HG03439 (cell line): ENCODE measurements around the gene FABP2.
"Not testable (repeated sequence)": the region's sequence is repeated elsewhere in the genome, so short reads cannot be mapped to it uniquely, and the experiment has no call there.

Source experiments
- ATAC-seq: cut with Tn5 transposase; IDR thresholded peaks from one replicate; pipeline ENCODE4 v1.9.1; 2021; ENCODE audit warnings: mild to moderate bottlenecking, moderate library complexity; ENCODE audit not compliant: unreplicated experiment

Gene FABP2

DNA sequence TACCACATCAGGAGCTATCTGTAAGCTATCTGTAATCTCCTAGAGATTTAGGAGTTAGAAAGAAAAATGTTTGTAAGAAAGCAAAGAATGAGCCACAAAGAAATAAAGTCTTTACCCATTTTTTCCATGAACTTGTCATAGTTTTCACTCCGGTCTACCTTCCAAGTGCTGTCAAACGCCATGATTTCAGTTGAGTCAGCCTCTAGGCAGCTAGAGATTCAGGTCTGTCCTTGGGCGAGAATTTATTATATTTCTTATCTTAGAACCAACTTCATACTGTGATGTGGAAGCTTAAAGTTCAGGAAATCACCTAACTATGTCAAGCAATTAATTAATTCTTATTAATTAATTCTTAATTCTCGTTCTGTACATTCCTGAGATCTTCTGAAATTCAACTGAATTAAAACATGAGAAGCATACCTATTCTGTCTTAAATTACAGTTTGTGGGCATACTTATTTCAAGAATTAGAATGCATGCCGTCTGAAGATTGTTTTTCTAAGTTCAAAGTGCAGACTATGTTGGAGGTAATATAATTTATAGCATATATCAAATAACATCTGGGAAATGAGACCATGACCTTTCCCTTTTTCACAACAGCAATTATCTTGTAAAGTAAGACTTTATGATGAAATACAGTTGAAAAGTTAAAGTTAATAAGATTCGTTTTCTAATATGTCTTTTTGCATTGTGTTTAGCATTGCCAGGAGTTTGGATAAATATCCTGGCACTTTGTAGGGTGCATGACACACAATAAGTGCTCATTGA, at the start of gene FABP2:
Gene FABP2 (minus strand): TSS at position 218 of the 767 bp plus-strand sequence. CDS start 36 bp downstream, at position 182.
- ATAC-seq: no peak

DNA sequence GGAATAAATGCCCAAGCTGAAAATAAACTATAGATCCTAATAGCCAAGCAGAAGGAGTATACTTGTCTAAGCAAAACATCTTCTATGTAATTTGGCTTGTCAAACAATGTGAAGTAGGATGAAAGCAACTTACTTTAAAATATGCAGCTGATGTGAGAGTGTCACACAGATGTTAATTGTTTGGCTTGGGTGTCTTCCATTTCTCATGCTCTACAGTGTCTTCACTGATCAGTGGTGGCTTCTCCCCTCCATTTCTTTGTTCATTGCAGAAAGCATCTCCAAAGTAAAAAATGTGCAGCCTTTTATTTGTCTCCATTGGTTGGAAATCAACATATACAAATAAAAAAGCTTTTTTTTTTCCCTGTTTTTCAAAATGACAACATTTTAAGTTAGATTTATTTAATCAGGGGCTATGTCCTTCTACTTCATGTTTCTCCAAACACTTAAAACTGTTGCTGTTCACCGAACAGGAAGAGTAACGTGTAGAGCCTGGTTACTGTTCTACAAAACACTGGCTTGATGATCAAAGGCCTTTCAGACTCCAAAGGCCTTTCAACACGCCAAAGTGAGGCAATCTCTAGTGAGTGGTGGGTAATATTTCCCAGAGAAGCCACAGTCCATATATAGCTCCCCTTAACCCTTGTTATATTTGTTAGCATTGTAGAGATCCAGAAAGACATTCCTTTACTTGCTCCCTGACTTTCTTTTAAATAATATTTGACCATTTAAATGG, 49.2 kb upstream of the FABP2 start:
- ATAC-seq: not testable (repeated sequence)

GRCh38 chr4:119370392-119370791, 48.5 kb upstream of the FABP2 start:
- peak; percentile 94 for ATAC-seq

DNA sequence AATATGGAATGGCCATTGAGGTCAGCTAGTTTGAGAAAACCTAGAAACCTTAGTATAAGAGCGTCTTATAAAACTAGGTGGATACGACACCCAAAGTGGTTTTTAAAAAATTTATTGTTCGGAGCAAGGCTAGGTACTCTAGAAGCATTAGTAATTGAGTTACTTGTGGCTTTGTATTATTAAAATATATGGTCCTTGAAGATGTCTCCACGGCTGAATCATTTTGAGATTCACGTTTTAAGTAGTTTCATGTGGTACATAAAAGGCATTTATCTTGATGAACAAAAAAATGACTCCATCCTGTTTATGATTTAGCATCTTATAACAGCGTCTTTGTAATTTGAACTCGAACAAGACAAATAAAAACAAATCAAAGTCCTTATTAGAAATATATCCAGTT, 44.9 kb upstream of the FABP2 start:
- ATAC-seq: not testable (repeated sequence)

- ATAC-seq: not testable (repeated sequence)
Measured at GRCh38 chr4:119364203-119364602, 42.3 kb upstream of the FABP2 start.

DNA sequence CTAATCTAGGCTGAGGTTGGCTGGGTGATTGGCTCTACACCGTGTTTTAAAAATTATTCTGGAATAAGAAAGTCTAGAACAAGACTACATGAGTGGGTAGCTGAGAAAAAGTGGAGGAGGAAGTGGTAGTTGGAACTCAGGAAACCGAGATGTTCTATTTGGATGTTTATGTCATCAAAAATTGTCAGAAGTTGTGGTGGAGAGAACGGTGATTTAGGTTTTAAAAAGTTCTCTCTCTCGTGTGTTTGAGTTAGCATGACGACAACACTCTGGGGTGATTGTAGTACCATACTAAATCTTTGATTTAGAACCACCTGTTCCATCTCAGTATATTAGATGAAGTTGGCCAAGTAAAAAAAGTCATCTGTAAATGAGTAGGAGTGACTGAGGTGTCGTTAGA, 41.4 kb upstream of the FABP2 start:
- not testable (repeated sequence) for ATAC-seq

GRCh38 chr4:119362413-119362812, 40.5 kb upstream of the FABP2 start:
- not testable (repeated sequence) for ATAC-seq

DNA sequence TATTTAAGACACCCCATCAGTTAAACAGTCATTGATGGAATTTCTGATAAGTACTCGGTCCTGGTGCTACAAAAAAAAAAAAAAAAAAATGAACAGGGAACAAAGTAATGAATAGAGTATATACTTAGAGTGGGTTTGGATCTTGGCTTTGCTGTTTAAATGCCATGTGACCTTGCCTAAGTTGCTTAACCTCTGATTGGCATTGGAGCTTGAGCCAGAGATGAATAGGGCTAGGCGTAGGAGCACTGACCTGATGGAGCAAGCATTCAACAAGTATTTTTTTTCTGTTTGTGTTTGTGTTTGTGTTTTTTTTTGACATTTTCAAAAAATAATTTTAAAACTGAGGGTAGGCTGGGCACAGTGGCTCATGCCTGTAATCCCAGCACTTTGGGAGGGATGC, 37.9 kb upstream of the FABP2 start:
- ATAC-seq: not testable (repeated sequence)

DNA sequence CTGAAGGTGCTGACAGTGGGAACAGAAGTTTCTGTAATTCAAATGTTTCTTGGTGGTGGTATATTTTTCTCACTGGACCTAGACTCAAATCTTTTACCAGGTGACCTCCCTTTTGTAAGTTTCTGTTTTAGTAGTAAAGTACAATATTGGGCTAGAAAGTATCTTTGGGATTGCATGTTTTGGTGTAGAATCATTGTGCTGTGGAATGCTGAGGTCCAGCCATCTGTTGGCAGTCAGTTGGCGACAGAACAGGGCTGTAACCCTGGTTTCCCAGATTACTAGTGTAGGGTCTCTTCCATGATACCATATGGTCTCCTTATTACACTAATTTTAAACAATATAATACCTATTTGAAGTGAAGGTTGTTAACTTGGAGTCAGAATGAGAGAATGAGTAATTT, 34.9 kb upstream of the FABP2 start:
- not testable (repeated sequence) for ATAC-seq

DNA sequence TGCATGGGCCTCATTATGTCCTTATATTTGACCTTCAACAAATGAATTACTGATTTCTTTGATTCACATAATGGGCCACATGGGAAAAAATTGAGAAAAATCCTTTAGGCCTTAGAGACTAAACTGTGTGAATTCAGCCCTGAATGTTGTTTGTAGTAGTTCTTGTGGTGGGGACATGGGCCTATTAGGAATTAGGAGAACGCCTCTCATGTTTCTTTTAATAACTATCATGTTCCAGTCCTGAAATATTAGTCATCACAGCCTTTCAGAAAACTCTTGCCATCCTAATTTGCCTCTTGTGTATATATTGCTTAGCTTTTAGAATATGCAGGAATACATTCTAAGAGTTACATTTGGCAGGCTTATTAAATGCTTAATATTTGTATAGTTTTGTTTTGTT, 34.1 kb upstream of the FABP2 start:
- ATAC-seq: not testable (repeated sequence)

GRCh38 chr4:119353364-119353763, 31.4 kb upstream of the FABP2 start:
- not testable (repeated sequence) for ATAC-seq

GRCh38 chr4:119348169-119348568, 26.2 kb upstream of the FABP2 start:
- not testable (repeated sequence) for ATAC-seq

- ATAC-seq: not testable (repeated sequence)
Measured at GRCh38 chr4:119343293-119343692, 21.4 kb upstream of the FABP2 start.

DNA sequence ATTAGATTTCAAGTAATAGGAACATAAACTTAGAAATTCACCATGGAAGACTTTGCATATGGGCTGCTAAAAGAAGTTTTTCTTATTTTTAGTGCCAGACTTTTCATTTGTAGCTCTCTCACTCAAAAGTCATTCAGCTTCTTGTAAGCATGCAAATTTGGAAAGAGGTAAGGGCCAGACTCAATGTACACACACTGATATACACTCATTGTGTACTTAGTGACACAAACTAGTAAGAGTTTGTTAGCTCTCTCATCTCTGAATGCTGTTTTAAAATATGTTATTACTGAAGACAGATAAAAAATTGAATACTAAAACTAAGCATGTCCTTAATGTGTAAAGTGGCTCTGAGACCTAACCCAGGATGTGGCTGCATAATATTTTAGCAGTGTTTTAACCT, 18.0 kb upstream of the FABP2 start:
- ATAC-seq: not testable (repeated sequence)

- no peak for ATAC-seq
Measured at GRCh38 chr4:119337010-119337409, 15.1 kb upstream of the FABP2 start.

- not testable (repeated sequence) for ATAC-seq
Measured at GRCh38 chr4:119336332-119336979, 14.5 kb upstream of the FABP2 start.

DNA sequence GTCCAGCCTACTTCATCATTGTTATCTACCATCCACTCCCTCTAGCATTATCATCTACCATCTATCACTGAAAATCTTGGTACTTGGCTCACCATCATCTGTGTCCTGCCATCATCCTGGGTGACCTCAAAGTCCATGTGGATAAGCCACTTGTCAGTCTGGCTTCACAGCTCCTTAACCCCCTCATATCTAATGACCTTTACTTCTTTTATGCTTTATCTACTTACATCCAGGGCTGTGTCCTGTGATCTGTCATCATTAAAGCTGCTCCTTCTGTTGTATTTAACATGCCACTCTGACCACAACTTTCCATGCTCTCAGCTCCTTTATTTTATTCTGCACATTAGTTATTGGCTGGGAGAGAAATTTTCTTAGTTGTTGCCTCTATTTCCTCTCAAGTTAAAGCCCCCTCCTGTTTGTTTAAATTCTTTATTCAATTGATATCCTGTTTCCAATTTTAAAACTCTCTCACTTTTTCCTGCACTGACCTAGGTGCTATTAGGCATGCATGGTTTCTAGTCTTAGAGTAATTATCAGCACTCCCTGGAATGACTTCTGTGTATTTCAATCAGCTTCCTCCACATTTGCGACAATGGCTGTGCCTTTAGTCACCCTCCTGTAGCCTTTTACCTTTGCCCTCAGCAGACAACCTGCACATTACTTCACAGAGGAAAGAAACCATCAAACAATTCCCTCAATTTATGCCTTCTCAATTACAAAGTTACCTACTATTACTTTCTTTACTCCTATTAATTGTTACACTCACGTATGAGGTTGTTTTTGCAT, 8.1 kb upstream of the FABP2 start:
- no peak for ATAC-seq

- no peak for ATAC-seq
Measured at GRCh38 chr4:119328695-119329094, 6.8 kb upstream of the FABP2 start.

- ATAC-seq: no peak
Measured at GRCh38 chr4:119317990-119318389, 3.9 kb downstream of the FABP2 start.

DNA sequence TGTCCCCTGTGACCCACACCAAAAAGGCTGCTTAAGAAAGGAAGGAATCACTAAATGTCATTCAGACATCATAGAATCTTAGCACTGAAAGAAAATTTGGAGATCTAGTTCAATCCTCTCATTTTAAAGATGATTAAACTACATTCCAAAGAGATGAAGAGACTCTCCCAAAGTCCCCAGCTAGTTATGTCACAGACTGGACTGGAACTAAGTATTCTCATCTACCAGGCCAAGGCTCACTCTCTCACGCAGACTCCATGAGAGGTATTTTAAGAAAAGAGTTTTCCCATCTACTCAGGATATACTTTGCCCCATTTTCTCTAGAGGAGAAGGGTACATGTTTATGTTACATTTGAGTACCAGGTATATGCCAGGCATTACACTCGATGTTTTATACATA, 6.9 kb downstream of the FABP2 start:
- ATAC-seq: no peak

- peak; percentile 62 for ATAC-seq
Measured at GRCh38 chr4:119314356-119314755, 7.6 kb downstream of the FABP2 start.
